NCI-H69 (cell line): Measurements from ENCODE around the gene PLEKHM3.

Experiments used
- DNase-seq: peaks from one replicate; lab custom pipeline; 2025; lab: John Stamatoyannopoulos, UW

Gene PLEKHM3

GRCh38 chr2:208025037-208025813 lies at the start of gene PLEKHM3:
Gene PLEKHM3, minus strand, starts transcription at chr2:208025527. Its CDS starts 23,888 bp downstream, at chr2:208001639.
- peak; percentile 83 for DNase-seq

GRCh38 chr2:208074610-208075356 lies 49.5 kb upstream of the PLEKHM3 start:
- peak; percentile 5 for DNase-seq

GRCh38 chr2:208072250-208072892 lies 47.0 kb upstream of the PLEKHM3 start:
- peak; percentile 59 for DNase-seq

- no peak for DNase-seq
Measured at GRCh38 chr2:208069186-208069585, 43.9 kb upstream of the PLEKHM3 start.

- DNase-seq, result no peak
Measured at GRCh38 chr2:208066016-208066415, 40.7 kb upstream of the PLEKHM3 start.

GRCh38 chr2:208065476-208065875 lies 40.1 kb upstream of the PLEKHM3 start:
- DNase-seq, result peak; percentile 52

- no peak for DNase-seq
Measured at GRCh38 chr2:208064220-208064961, 39.1 kb upstream of the PLEKHM3 start.

- DNase-seq, result no peak
Measured at GRCh38 chr2:208062961-208063360, 37.6 kb upstream of the PLEKHM3 start.

- DNase-seq, result peak; percentile 64
Measured at GRCh38 chr2:208062113-208062512, 36.8 kb upstream of the PLEKHM3 start.

GRCh38 chr2:208057108-208057507 lies 31.8 kb upstream of the PLEKHM3 start:
- DNase-seq, result no peak

- no peak for DNase-seq
Measured at GRCh38 chr2:208049441-208049840, 24.1 kb upstream of the PLEKHM3 start.

- no peak for DNase-seq
Measured at GRCh38 chr2:208049006-208049405, 23.7 kb upstream of the PLEKHM3 start.

GRCh38 chr2:208047840-208048239 lies 22.5 kb upstream of the PLEKHM3 start:
- no peak for DNase-seq

GRCh38 chr2:208046686-208047085 lies 21.4 kb upstream of the PLEKHM3 start:
- DNase-seq, result no peak

GRCh38 chr2:208042450-208042849 lies 17.1 kb upstream of the PLEKHM3 start:
- no peak for DNase-seq

- no peak for DNase-seq
Measured at GRCh38 chr2:208042041-208042440, 16.7 kb upstream of the PLEKHM3 start.

GRCh38 chr2:208040199-208041171 lies 15.2 kb upstream of the PLEKHM3 start:
- DNase-seq, result peak; percentile 66

GRCh38 chr2:208039376-208040110 lies 14.2 kb upstream of the PLEKHM3 start:
- no peak for DNase-seq

- DNase-seq, result no peak
Measured at GRCh38 chr2:208037564-208038487, 12.5 kb upstream of the PLEKHM3 start.
